ENCODE data around the gene NFKBIB. TPM values are rescaled to one million over a fixed set of nuclear protein-coding genes. Genes with fewer than 3 reads are reported as not detected.

The NFKBIB gene
- total and polyA plus RNA-seq, 2 of the 13 experiments (the other 11 are each of a cell fraction or from before 2014, with no cell fraction given): 8.6 to 14.9 TPM

- TF ChIP-seq AKNA (CRISPR knock-in tag; IDR thresholded peaks at IDR 0.05; ENCODE audit: borderline replicate concordance) (no peak), MED8 (CRISPR knock-in tag; IDR thresholded peaks at IDR 0.05; ENCODE audit: insufficient replicate concordance) (no peak), GPN1 (CRISPR knock-in tag; IDR thresholded peaks at IDR 0.05; ENCODE audit: borderline replicate concordance) (no peak), AGO2 (optimal IDR thresholded peaks at IDR 0.05; ENCODE audit: low read depth, low read length) (peak; percentile 97), CERS6 (CRISPR knock-in tag; IDR thresholded peaks at IDR 0.05) (no peak), ZNF513 (CRISPR knock-in tag; conservative IDR thresholded peaks at IDR 0.05) (no peak), CREB3 (CRISPR knock-in tag; IDR thresholded peaks at IDR 0.05) (no peak), MATR3 (CRISPR knock-in tag; IDR thresholded peaks at IDR 0.05) (no peak), SP140L (CRISPR knock-in tag; IDR thresholded peaks at IDR 0.05; ENCODE audit: borderline replicate concordance) (no peak), ZC3H13 (CRISPR knock-in tag; IDR thresholded peaks at IDR 0.05) (0 out of 2 replicates have a peak, but pooled peaks have one; percentile 64), NFKBIZ (CRISPR knock-in tag; IDR thresholded peaks at IDR 0.05) (no peak), RBFOX2 (IDR thresholded peaks at IDR 0.05; ENCODE audit: low read depth, low read length) (peak; percentile 44; the same call in 1 of the 2 replicates), ZNF292 (CRISPR knock-in tag; IDR thresholded peaks at IDR 0.05; ENCODE audit: borderline replicate concordance, low read depth) (no peak), ZNF546 (CRISPR knock-in tag; conservative IDR thresholded peaks at IDR 0.05) (no peak), ISL2 (CRISPR knock-in tag; IDR thresholded peaks at IDR 0.05) (no peak), POLR2A (IDR thresholded peaks at IDR 0.05; ENCODE audit: insufficient read depth in 1 of 2, low read depth in 2 of 2, low read length in 2 of 2) (peak in 1 of 2 experiments; percentile 47; a peak in 2 of 4 replicates), ATF1 (CRISPR knock-in tag; IDR thresholded peaks at IDR 0.05) (no peak), POLR2AphosphoS5 (IDR thresholded peaks at IDR 0.05; ENCODE audit: low read depth, low read length) (peak; percentile 20; the same call in 1 of the 2 replicates), ZFY (CRISPR knock-in tag; IDR thresholded peaks at IDR 0.05) (no peak)
- TF ChIP-seq, protein P1, sequence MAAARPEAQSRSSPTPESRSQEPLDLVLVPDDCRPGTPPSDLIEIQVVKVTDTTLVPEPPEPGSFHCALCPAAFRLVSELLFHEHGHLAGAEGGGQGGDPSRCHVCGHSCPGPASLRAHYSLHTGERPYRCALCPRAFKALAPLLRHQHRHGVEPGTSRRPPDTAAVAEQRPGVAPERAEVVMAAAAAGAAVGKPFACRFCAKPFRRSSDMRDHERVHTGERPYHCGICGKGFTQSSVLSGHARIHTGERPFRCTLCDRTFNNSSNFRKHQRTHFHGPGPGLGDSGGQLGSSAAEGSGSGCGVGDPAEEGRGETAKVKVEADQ (CRISPR knock-in tag; IDR thresholded peaks at IDR 0.05; ENCODE audit: borderline replicate concordance): no peak
These were observed 50.0 kb downstream of the NFKBIB start (continued) for GRCh38 chr19:38949580-38950367.
